ENCODE measurements around the gene THSD4. TPM values are rescaled to one million over a fixed set of nuclear protein-coding genes. Genes with fewer than 3 reads are reported as not detected.

THSD4 gene
- total RNA-seq, 2 experiments from 2014 or later: not detected

DNA sequence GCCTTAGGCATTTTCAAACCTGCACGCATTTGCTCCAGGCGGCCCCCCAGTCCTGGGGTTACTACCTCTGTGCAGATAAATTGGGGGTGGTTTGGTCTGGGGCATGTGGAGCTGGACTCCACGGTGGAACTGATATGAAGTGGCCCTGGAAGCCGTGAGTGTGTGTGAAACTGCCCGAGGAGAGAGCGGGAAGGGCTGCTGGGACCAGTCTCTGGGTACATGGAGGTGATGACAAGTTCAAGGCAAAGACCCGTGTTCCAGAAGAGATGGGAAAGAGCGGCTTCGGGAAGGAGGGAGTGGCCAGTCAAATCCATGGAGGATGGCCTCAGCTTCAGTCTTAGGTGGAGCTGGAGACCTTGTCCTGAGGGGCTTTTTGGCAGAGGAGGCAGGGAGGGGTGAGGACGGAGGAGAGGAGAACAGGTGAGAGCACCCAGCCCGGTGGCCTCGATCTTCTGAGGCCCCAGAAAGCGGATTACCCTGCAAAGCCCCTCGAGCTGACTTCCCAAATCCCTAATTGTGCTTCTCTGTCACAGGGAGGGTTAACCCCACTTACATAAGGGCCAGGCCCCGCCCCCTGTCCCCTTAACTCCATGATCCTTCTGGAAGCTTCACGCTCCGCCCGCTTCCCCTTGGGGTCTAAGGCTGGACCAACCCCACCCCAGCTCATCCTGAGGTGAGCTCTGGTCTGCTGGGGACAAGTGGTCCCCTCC lies 693.2 kb downstream of the THSD4 start:
- intact Hi-C loops (cut with DNase I, micrococcal nuclease): no loop called here
- ChIA-PET CTCF (no interaction called here), POLR2A (no interaction called here)
- DNase-seq (no peak), ATAC-seq (ENCODE audit: poor library complexity) (no peak)
- H3K9me3 Mint-ChIP-seq: no peaks in the 10 kb centered on the region
- no peaks in the 10 kb centered on the region for H3K27me3 Mint-ChIP-seq
- no peaks in the 10 kb centered on the region for H3K9me3 ChIP-seq (ENCODE audit: control insufficient read depth in 1 of 2, insufficient read depth in 1 of 2, low read length in 2 of 2)
- no peak overlapping the region for H3K4me3 Mint-ChIP-seq
- H3K4me1 ChIP-seq (ENCODE audit: insufficient read depth, low read length): no peaks in the 10 kb centered on the region
- no peak overlapping the region for H3K27ac Mint-ChIP-seq
- H3K27me3 ChIP-seq (ENCODE audit: control insufficient read depth in 1 of 2, insufficient read depth in 2 of 2, low read length in 2 of 2): no peaks in the 10 kb centered on the region
- H3K27ac ChIP-seq (ENCODE audit: low read depth in 1 of 2, low read length in 2 of 2): no peak overlapping the region
- no peaks in the 10 kb centered on the region for H3K4me1 Mint-ChIP-seq (ENCODE audit: low read depth)
- no peaks in the 10 kb centered on the region for H3K36me3 Mint-ChIP-seq (ENCODE audit: low read depth)
- no peak overlapping the region for H3K4me3 ChIP-seq (ENCODE audit: low read length)
- TF ChIP-seq, protein P1, sequence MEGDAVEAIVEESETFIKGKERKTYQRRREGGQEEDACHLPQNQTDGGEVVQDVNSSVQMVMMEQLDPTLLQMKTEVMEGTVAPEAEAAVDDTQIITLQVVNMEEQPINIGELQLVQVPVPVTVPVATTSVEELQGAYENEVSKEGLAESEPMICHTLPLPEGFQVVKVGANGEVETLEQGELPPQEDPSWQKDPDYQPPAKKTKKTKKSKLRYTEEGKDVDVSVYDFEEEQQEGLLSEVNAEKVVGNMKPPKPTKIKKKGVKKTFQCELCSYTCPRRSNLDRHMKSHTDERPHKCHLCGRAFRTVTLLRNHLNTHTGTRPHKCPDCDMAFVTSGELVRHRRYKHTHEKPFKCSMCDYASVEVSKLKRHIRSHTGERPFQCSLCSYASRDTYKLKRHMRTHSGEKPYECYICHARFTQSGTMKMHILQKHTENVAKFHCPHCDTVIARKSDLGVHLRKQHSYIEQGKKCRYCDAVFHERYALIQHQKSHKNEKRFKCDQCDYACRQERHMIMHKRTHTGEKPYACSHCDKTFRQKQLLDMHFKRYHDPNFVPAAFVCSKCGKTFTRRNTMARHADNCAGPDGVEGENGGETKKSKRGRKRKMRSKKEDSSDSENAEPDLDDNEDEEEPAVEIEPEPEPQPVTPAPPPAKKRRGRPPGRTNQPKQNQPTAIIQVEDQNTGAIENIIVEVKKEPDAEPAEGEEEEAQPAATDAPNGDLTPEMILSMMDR (IDR thresholded peaks at IDR 0.05): no peak
- H3K36me3 ChIP-seq (ENCODE audit: insufficient read depth, low read length): no peaks in the 10 kb centered on the region

DNA sequence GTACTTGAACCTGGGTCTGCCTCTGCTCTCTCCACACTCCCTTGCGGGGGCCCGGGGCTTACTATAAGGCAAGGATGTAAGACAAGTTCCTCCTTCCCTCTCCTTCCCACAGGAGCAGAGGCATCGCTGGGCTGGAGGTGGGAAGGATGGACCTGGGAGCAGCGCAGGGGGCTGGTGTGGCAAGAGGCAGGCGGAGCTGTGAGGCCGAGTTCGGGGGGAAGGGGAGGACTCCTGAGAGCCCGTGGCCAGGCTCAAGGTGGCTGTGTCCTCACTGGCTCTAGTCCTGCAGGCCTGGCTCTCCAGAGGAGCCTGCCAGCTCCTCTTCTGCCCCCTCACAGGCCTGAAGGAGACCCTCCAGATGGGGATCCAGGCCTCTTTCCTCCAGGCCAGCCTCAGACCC lies 694.1 kb downstream of the THSD4 start:
- intact Hi-C loops (cut with DNase I, micrococcal nuclease): no loop called here
- Histone ChIP-seq H3K4me3 (ENCODE audit: low read length) (no peak overlapping the region), H3K9me3 (ENCODE audit: control insufficient read depth in 1 of 2, insufficient read depth in 1 of 2, low read length in 2 of 2) (no peaks in the 10 kb centered on the region), H3K27me3 (ENCODE audit: control insufficient read depth in 1 of 2, insufficient read depth in 2 of 2, low read length in 2 of 2) (no peaks in the 10 kb centered on the region), H3K36me3 (ENCODE audit: insufficient read depth, low read length) (no peaks in the 10 kb centered on the region), H3K27ac (ENCODE audit: low read depth in 1 of 2, low read length in 2 of 2) (no peak overlapping the region), H3K4me1 (ENCODE audit: insufficient read depth, low read length) (no peaks in the 10 kb centered on the region)
- DNase-seq (no peak), ATAC-seq (ENCODE audit: poor library complexity) (no peak)
- Mint-ChIP-seq H3K36me3 (ENCODE audit: low read depth) (no peaks in the 10 kb centered on the region), H3K27me3 (no peaks in the 10 kb centered on the region), H3K4me3 (no peak overlapping the region), H3K27ac (no peak overlapping the region), H3K4me1 (ENCODE audit: low read depth) (no peaks in the 10 kb centered on the region), H3K9me3 (no peaks in the 10 kb centered on the region)
- POLR2A ChIA-PET: no interaction called here
- TF ChIP-seq, protein P1 (IDR thresholded peaks at IDR 0.05): no peak
- CTCF ChIA-PET: no interaction called here

DNA sequence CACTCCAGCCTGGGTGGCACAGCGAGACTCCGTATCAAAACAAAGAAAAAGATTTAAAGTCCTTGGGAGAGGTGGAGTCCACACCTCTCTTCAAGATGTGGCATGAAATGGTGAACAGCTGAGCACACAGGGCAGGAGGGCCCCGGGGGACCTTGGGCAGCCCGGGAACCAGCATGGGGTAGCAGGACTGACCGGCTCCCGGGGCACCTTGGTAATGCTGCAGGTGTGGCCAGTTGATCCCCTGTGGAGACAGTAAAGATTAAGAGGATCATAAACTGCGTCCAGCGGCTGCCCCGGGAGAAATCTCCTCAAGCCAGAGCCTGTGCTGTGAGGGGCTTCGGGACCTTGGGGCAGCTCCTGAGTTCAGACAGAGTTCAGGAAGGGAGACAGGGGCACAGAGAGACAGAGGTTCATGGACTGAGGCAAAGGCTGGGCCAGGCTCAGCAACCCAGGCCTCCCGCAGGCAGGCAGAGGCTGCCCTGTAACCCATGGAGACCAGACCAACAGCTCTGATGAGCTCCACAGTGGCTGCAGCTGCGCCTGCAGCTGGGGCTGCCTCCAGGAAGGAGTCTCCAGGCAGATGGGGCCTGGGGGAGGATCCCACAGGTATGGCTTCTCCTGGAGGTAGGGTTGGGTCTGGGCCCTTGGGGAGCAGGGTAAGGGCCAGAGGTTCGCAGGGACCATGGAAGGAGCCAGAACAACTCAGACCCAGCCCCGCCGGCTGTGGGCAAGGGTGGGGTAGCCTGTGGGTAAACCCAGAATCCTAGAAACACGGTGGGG lies 695.2 kb downstream of the THSD4 start, which contains the start of gene NR2E3:
Gene NR2E3 (plus strand): TSS at position 299 of the 780 bp plus-strand sequence. CDS start 190 bp downstream, at position 489.
- TF ChIP-seq, protein P1 (IDR thresholded peaks at IDR 0.05): no peak
- Mint-ChIP-seq H3K9me3 (no peaks in the 10 kb centered on the region), H3K27me3 (no peaks in the 10 kb centered on the region), H3K4me3 (no peak within 1 kb of the TSS), H3K36me3 (ENCODE audit: low read depth) (no peaks in the 10 kb centered on the region), H3K27ac (no peak within 1 kb of the TSS), H3K4me1 (ENCODE audit: low read depth) (no peaks in the 10 kb centered on the region)
- no peaks in the 10 kb centered on the region for H3K9me3 ChIP-seq (ENCODE audit: control insufficient read depth in 1 of 2, insufficient read depth in 1 of 2, low read length in 2 of 2)
- H3K4me3 ChIP-seq (ENCODE audit: low read length): no peak within 1 kb of the TSS
- ChIA-PET CTCF (no interaction called here), POLR2A (no interaction called here)
- H3K27ac ChIP-seq (ENCODE audit: low read depth in 1 of 2, low read length in 2 of 2): no peak within 1 kb of the TSS
- intact Hi-C loops (cut with DNase I, micrococcal nuclease): no loop called here
- DNase-seq: no peak
- no peaks in the 10 kb centered on the region for H3K36me3 ChIP-seq (ENCODE audit: insufficient read depth, low read length)
- no peaks in the 10 kb centered on the region for H3K27me3 ChIP-seq (ENCODE audit: control insufficient read depth in 1 of 2, insufficient read depth in 2 of 2, low read length in 2 of 2)
- no peak for ATAC-seq (ENCODE audit: poor library complexity)
- no peaks in the 10 kb centered on the region for H3K4me1 ChIP-seq (ENCODE audit: insufficient read depth, low read length)

Data from CD4-positive, alpha-beta T cell (primary cell).